RWPE1 (cell line): Measurements from ENCODE around the gene TCEAL9.
A peak's percentile ranks its signal among the peaks of the same experiment; 100 is the strongest.

ENCODE experiments used
- CTCF ChIA-PET: fragments of 350-600 bp; sonication (Branson Sonifier 250); formaldehyde crosslinking; extraction: SDS; loops from one replicate; lab custom pipeline; 2021; lab: Yijun Ruan, JAX
- POLR2A ChIA-PET: fragments of 400-600 bp; formaldehyde crosslinking; extraction: SDS; loops from one replicate; lab custom pipeline; 2020; ENCODE audit warnings: antibody characterized with exemption; ENCODE audit not compliant: low non-redundant PET; lab: Yijun Ruan, JAX
- DNase-seq: peaks from one replicate; pipeline ENCODE4 v3.0.0; 2012; ENCODE audit warnings: low spot score
- H3K27ac ChIP-seq: fragments of 450-650 bp; 2 replicates; pipeline ENCODE4 v1.5.1; 2017
- TF ChIP-seq, protein P1 (sequence below): fragments of 450-650 bp; conservative IDR thresholded peaks from 2 replicates; pipeline ENCODE4 v1.5.1; 2017; ENCODE audit warnings: low read depth, mild to moderate bottlenecking

TCEAL9 gene

GRCh38 chrX:103405009-103405333 lies 48.7 kb downstream of the TCEAL9 start:
- POLR2A ChIA-PET: no interaction called here
- peak overlapping the region; percentile 50 for H3K27ac ChIP-seq
- CTCF ChIA-PET: no interaction called here
- TF ChIP-seq, protein P1, sequence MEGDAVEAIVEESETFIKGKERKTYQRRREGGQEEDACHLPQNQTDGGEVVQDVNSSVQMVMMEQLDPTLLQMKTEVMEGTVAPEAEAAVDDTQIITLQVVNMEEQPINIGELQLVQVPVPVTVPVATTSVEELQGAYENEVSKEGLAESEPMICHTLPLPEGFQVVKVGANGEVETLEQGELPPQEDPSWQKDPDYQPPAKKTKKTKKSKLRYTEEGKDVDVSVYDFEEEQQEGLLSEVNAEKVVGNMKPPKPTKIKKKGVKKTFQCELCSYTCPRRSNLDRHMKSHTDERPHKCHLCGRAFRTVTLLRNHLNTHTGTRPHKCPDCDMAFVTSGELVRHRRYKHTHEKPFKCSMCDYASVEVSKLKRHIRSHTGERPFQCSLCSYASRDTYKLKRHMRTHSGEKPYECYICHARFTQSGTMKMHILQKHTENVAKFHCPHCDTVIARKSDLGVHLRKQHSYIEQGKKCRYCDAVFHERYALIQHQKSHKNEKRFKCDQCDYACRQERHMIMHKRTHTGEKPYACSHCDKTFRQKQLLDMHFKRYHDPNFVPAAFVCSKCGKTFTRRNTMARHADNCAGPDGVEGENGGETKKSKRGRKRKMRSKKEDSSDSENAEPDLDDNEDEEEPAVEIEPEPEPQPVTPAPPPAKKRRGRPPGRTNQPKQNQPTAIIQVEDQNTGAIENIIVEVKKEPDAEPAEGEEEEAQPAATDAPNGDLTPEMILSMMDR: no peak
- no peak for DNase-seq

GRCh38 chrX:103406256-103406655 lies 50.0 kb downstream of the TCEAL9 start:
- CTCF ChIA-PET: no interaction called here
- no peak overlapping the region for H3K27ac ChIP-seq
- DNase-seq: no peak
- TF ChIP-seq, protein P1: no peak
- POLR2A ChIA-PET: no interaction called here

DNA sequence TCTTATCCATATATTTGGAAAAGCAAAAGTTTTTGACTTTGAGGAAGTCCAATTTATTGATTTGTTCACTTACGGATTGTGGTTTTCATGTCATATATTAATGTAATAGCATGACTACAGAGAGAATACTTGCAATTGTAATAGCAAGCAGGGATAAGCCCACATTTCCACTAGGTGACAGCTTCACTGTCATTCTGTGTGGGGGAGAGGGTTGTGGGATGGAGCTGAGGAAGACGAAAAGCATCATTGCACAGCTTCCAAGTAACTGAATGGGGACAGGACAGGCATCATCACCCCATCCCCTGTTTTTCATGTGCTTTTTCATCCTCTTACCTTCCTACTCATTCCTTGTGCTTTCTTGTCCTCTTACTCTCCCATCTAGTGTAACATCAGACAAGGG lies 51.5 kb downstream of the TCEAL9 start:
- POLR2A ChIA-PET: no interaction called here
- CTCF ChIA-PET: no interaction called here
- TF ChIP-seq, protein P1: no peak
- no peak overlapping the region for H3K27ac ChIP-seq
- DNase-seq: no peak
